Retina (tissue), 1 donor: Measurements from ENCODE around the gene FOXI1.
A peak's percentile ranks its signal among the peaks of the same experiment; 100 is the strongest.

Experiments
- DNase-seq: peaks from one replicate; pipeline ENCODE4 v3.0.0-alpha.2; 2016

FOXI1 gene

DNA sequence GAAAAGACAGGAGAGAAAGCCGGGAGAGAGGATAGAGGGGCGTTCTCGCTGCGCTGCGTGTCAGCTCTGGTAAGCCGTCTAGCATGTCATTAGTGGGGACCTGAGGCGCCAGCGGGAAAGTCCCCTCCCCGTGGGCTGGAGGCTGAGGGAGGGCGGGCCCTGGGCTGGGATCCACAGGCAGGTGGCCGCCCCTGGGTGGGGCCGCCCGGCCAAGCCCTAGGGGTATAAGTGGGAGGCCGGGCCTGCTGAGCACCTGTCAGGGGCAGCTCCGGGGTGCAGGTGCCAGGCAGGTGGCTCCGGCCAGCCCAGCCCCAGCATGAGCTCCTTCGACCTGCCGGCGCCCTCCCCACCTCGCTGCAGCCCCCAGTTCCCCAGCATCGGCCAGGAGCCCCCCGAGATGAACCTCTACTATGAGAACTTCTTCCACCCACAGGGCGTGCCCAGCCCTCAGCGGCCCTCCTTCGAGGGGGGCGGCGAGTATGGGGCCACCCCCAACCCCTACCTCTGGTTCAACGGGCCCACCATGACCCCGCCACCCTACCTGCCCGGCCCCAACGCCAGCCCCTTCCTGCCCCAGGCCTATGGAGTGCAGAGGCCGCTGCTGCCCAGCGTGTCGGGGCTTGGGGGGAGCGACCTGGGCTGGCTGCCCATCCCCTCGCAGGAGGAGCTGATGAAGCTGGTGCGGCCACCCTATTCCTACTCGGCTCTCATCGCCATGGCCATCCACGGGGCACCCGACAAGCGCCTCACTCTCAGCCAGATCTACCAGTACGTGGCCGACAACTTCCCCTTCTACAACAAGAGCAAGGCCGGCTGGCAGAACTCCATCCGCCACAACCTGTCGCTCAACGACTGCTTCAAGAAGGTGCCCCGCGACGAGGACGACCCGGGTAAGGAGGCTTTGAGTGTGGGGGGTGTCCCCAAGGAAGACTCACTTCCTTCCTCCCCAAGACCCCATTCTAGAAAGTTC is at the start of gene FOXI1:
FOXI1 (plus strand) TSS at position 256 of the 970 bp plus-strand sequence; CDS start at position 317, 61 bp downstream.
- DNase-seq = no peak

DNA sequence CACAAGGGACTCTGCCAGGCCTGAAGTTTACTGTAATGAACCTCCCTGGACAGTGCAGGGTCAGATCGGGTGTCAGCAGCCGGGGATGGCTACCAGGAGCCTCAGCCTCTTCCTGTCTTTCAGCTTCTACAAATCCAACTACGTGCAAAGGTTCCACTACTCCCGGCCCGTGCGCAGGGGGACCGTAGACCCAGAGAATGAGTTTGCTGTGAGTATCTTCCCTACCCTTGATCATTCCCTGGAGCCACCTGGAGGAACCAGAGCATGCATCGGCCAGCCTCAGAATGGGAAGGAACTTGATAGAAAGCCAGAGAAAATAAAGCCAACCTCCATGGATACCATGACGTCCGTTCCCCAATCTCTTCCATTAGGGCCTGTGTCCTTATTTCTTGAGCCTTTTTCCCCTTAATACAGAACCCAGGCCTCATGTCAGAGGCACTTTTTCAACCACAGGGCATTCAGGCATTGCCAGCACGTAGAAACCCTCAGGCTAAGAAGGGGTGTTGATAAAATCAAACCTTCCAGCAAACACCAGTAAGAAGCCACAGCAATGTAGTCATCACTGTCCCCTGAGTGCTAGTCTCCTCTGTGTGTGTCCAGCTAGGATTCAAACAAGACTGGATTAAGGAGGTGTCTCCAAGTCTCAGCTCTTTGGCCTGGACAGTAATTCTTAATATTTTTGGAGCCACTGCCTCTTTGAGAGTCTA is 49.0 kb upstream of the FOXI1 start:
- DNase-seq = no peak

- DNase-seq = no peak
Measured at GRCh38 chr5:170057311-170057710, 48.4 kb upstream of the FOXI1 start.

DNA sequence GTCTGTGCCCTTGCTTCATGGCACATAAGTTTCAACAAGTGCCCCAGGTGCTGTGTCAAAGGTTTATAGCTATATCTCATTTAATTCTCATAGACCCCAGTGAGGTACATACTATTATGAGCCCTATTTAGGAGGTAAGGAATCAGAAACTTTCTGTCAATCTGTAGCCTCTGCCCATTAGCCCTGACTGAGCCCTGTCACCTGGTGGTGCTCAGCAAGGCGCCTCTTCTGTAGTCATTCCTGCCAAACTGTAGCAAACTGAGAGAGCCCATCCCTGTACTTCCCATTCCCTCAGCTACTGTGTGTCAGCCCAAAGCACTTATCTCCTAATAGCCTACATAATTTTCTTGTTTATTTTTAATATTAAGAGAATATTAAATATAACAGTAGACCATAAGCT is 46.5 kb upstream of the FOXI1 start:
- DNase-seq = no peak

GRCh38 chr5:170067152-170067551 is 38.5 kb upstream of the FOXI1 start:
- no peak for DNase-seq

DNA sequence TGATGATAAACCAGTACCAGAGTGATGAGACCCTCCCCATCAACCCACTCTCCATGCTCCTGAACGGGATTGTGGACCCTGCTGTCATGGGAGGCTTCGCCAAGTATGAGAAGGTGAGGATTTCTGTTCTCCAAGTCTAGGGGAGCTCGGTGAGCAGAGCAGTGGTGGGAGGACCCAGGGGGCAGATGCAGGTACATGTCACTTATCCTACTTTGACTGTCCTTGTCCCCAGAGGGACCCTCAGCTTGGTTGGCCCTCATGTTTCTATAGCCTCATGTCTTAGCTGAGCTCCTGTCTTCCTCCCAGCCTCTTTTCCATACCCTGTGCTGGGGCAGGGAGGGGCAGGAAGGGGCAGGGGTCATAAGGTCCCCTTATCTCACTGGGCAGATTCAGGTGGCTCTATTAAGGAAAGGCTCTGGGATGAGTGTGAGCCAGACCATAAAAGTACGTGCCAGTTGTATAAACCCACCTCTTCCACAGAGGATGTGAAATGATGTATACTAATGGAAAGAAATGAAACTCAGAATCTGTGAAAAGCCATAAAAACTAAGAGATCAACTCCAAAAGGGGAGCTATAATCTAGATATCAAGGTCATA is 38.0 kb upstream of the FOXI1 start:
- no peak for DNase-seq

- no peak for DNase-seq
Measured at GRCh38 chr5:170069512-170069911, 36.2 kb upstream of the FOXI1 start.

- peak; percentile 77 for DNase-seq
Measured at GRCh38 chr5:170070556-170071412, 34.9 kb upstream of the FOXI1 start.

GRCh38 chr5:170071748-170072147 is 33.9 kb upstream of the FOXI1 start:
- DNase-seq = no peak

DNA sequence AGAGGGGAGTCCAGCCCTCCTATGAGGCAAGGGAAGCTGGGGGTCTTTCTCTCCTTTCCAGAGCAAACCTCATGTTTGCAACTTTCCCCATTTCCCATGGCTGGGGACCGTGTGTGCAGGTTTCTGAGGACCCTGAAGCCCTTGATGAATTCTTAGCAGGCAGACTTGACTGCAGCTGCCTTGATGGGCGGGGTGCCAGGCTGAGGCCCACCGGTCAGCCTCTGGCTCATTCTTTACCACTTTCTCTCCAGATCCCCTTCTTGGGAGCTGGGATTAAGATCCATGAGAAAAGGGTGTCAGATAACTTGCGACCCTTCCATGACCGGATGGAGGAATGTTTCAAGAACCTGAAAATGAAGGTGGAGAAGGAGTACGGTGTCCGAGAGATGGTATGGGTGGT is 30.0 kb upstream of the FOXI1 start:
- no peak for DNase-seq

- DNase-seq = no peak
Measured at GRCh38 chr5:170076211-170076610, 29.5 kb upstream of the FOXI1 start.

DNA sequence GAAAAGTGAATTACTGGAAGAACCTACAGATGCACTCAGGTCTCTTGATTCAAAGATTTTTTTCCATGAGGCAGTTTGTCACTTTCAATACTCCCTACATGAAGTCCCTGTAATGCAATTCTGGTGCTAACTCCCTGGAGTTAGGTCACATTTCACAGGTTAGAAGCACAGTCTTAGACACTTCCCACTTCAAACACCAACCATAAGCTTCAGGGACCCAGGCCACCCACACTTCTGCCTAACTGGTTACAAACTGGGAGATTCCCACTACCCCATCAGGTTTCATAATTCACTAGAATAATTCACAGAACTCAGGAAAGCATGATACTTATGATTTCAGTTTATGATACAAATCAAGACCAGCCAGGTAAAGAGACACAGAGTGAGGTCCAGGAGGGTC is 29.0 kb upstream of the FOXI1 start:
- no peak for DNase-seq

- DNase-seq = no peak
Measured at GRCh38 chr5:170077526-170077925, 28.2 kb upstream of the FOXI1 start.

DNA sequence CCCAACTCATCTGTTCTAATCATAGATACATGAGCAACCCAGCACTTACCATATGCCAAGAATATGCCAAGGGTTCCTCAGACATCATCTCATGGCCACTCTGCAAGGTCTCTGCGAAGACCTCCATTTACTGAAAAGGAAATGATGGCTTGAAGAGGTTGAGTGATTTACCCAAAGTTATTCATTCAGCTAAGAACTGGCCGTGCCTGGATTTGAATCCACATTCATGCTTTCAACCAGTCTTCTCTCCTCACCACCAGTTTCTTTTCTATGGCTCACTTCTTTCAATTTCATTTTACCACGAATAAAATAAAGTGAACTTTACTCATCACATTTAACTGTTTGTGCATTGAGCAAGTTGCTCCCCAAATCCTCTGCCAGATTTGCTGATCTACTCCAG is 27.2 kb upstream of the FOXI1 start:
- no peak for DNase-seq

GRCh38 chr5:170078931-170079330 is 26.8 kb upstream of the FOXI1 start:
- DNase-seq = no peak

DNA sequence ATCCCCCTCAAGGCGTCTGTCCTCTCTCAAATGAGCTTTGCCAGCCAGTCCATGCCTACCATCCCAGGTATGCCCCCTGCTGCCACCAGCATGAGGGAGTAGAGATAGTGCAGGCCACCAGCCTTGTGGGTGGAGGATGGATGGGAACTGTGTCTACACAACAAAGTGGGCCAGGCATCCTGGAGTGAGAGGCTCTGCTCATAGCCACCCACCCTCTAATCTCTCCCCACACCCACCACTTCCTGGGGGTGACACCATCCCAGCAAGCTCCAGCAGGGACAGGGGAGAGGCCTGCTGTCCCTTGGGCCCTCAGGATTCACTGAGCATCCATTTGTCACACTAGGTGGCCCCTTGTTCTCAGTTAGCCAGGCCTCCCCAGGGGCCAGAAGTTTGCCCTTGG is 25.5 kb upstream of the FOXI1 start:
- DNase-seq = no peak

DNA sequence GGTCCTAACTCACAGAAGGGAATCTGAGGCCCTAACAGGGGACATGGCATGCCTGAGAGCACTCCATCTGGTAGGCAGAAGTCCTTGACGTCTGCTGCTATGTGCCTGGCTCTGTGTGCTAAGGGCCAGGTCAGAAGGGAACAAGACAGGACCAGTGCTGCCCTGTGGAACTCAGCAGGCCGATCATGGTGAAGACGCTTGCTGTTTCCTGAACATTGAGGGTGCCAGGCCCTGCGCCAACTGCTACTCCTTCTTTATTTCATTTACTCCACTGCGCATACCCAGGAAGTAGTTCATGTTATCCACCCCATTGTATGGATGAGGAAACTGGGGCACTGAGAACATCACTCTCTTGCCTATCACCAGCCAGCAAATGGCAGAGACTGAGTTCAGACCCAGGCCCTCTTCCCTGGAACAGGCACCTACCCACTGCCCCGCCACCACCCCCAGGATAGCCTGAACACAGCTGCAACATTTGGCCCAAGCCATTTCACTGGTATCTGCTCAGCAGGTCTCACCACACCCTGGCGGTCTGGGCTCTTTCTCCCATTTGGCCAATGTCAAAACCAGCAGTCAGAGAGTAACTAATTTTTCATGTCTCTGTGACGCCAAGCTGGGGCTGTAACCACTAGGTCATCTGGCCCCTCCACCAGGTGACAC is 24.8 kb upstream of the FOXI1 start:
- no peak for DNase-seq

GRCh38 chr5:170081616-170082015 is 24.1 kb upstream of the FOXI1 start:
- no peak for DNase-seq

DNA sequence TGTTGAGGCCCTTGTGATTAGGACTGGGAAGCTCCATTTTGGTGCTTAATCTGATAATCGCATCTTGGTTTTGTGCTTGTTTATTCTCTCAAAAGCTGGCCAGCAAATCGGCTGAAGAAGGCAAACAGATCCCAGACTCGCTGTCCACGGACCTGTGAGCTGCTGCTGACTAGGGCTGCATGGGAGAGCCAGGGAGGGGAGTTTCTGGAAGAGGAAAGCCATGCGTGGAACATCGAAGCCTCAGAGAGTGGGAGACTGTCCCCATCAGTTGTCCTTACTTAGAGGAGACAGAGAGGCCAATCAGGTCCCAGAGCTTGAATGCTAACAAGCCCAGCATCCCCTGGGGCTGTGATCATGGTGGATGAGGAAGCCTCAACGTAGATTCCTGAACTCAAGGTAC is 23.0 kb upstream of the FOXI1 start:
- DNase-seq = no peak

GRCh38 chr5:170087168-170087817 is 18.4 kb upstream of the FOXI1 start:
- DNase-seq = no peak

DNA sequence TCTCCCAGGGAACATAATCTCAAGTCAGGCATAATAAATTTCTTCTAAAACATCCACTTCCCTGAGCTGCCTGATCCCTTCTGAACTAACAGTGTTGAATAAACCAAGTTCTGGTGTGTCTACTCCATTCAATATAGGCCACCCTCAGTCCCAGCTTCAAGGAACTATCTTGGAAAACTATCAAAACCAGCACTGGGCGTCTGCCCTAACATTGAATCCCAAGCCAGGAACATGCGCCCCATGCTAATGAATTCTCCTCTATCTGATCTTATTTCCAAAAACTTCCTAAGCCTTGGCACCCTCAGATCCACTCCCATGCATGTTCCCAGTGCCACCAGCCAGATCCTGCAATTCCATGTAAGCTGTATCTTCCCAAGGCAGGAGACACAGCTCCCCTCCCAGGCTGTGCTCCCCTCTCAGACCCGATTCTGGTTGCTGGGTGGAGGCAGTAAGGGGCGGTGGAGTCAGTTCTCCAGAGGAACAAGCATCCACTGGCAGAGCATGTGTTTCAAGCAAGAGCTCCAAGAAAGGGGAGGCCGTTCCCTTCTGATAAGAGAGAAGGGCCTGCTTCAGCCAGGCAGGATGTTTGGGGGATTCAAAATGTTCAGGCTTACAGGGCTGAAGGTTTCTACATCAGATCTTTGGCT is 13.1 kb upstream of the FOXI1 start:
- no peak for DNase-seq
